Activated CD4-positive, alpha-beta T cell treated with anti-CD3 and anti-CD28 coated beads for 24 hours (primary cell): Measurements from ENCODE around the gene BORCS5.
"Not testable (repeated sequence)": the region's sequence is repeated elsewhere in the genome, so short reads cannot be mapped to it uniquely, and the experiment has no call there.

ENCODE experiments used
- DNase-seq, 2 donors: peaks; one replicate each; pipeline ENCODE4 v3.0.0-alpha.2; 2020; ENCODE audit warnings: low read depth in 2 of 2

BORCS5 gene

DNA sequence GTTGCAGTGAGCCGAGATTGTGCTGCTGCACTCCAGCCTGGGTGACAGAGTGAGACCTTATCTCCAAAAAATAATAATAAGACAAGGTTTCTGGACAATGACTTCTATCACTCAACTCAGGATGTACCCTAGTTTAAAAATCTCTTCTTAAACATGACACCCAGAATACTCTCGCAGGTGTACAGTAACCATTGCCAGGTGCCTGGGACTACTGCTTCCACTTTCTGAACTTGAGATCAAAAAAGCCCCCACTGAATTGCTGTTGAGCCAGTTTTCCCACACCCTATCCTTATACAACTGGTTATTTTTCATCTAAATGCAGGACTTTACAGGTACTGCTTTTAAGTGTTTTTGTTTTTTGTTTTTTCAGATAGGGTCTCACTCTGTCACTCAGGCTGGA, 36.3 kb downstream of the BORCS5 start:
- no peak for DNase-seq

DNA sequence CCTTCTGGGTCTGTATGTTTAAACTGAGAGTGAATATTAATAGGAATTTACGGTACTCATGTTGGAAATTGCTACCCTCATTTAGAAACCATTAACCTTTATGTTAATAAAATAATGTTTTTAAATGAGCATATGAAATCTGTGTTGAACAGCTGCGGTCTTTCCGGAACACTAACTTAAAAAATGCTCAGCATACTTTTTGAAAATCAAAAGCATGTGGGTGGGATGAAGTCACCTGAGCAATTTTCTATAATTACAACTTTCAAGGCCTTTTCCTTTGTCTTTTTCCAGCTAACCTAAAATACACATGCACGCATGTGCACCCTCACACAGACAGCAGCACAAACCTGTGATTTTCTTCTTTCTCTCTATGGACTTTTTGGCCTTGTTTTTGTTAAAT, 39.8 kb downstream of the BORCS5 start:
- no peak for DNase-seq

DNA sequence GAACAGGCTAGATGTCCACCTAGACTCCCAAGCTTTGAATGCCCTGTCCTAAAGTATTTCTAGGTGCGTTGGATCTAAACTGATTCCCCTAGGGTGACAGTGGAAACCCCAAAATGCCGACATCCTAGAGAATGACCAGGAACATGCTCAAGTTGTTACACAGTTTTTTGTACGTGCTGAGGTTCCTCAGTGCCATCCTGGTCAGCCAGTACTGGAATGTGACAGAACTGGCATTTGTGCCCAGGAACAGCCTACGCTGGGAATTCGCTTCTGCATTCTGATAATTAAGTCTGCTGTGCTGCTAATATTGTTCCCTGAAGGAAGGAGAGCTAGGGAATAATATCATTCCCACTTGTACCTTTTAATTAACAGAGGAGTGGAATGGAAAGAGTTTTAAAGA, 40.3 kb downstream of the BORCS5 start:
- no peak for DNase-seq

DNA sequence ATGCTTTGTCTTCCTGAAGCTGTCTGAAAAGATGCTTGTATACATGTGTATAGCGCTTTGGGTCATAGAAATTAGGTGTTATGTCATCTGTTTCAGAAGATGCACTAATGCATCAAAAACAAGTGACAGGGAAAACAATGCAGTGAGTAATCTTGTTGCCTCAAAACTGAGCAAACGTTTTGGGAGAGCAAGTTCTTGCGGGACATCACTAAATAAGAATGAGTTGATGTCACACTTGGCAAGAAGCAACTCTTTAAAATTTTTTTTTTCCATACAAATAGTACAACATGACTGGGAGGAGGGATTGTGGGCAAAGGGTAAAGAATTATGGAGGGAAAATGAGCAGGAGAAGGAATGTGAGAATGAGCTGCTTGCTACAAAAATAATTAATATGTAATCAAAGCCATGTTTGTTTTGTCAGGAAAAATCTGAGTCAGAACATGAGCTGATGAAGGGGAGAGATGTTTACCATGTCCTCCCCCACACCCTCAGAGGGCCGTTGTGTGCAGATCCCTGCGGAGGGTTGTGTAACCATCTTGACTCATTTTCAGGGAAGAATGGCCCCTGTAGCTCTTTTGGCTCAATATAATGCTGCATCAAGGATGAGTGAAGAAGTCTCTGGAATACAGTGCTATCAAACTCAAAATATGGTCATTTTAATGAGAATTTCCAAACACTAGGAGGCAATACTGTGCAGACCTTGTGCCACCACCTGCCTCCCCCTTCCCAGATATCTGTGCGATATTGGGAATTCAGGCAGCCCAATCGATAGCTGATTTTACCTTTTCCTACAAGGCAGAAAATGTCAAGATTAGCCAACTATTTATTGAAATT, 41.4 kb downstream of the BORCS5 start:
- DNase-seq = no peak

DNA sequence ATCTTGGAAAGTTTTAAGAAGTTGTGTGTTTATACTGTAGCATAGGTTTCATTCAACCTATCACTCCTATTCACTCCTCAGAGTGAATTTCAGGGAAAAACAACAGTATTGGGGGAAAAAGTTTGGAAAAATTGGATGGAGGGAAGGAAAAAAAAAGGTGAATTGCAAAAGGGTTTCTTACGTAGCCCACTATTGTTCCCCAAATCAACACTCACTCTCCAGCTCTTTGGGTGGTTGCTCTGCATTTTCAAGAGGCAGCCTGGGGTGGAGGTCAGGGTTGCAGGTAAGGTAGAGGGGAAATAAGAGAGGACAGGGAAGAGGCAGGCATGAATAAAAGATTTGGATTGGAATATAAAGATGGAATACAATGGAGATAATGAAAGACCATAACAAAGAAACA, 42.3 kb downstream of the BORCS5 start:
- DNase-seq = no peak

DNA sequence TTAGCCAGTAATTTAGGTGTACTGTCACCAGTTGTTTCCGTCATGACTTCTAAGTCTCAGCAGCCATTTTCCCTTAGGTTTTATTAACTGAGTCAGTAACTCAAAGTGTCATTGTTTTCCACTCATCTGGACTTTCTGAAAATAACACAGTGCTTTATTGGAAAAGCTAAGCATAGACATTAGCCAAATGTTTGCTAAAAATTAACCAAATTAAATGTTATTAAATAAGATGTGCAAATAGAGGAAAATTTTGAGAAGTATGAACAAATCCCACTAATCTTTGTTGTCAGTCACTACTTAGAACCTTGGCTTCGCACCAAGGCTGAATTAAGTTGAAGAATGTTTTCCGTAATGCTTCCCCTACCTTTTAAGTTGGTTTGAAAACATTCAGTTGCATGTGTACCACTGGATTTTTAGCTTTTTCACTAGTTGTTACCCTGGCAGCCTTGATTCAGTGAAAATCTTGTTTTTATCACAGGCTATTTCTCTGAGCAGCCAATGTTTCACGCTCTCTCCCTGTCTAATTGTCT, 43.0 kb downstream of the BORCS5 start:
- DNase-seq = no peak

DNA sequence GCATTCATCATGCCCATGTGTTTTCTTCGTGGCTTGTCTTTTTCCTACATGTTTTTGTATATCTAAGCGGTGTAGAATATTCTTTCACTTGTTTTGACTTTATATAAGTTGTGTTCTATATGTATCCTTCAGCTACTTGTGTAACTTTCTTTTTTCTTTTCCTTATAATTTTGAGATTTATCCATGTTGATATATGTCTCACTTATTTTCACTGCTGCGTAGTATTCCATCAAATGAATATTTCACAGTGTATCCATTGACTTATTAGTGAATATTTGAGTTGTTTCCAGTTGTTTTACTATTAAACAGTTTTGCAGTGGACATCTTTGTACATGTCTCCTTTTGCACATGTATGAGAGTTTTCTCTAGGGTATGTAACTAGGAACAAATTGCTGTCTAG, 43.9 kb downstream of the BORCS5 start:
- DNase-seq = no peak

DNA sequence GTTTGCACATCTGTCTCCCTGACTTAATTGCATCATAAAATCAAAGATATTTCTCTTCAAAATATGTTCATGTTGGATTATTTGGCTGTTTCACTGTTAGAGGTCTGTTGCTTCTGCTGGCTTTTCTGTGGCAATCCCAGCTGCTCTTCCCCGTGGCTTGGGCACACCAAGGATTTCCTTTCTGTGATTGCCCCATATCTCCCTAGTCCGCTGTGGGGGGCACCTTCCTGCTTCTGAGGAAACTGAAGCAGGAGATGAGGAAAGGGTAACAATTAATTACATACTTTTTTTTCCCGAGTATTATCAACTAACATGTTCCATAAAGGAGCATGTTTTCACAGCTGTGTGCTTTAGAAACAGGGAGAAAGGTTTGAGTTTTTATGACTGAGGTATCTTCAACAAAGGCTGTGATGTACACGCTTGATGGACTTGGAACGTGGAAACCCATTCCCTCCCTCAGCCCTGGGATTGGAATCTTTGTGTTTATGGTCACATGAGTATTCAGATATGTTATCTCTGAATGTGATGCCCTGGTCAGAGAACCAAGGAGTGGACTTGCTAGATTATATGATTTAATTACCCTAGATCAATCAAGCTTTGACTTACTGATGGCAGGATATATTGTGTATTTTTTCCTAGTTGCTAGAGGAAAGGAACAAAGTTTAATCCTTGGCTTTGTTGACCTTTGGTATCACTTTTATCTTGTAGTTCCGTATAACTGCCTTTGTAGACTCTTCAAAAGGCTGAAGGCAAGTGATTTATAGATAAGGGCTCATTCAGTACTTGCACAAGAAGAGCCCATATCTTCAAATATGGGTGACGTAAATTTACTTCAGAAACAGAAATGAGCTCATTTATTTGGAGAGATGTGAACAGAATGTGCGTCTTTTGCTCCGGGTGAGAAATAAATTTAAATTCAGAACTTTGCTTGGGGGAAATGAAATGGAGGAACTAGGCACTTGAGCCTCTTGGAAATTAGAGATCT, 46.7 kb downstream of the BORCS5 start:
- DNase-seq = no peak

DNA sequence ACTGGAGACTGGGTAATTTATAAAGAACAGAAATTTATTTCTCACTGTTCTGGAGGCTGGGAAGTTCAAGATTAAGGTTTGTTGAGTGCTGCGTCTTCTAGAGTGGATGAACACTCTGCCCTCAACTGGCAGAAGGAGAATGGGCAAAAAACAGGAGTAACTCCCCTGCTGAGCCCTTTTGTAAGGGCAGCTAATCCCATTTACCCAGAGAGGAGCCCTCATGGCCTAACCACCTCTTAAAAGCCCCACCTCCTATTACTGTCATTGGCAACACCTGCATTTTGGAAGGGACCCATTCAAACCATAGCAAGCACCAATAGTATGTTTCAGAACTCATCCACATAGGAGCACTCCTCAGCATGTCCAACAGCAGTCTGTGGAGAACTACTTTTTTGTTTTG, 47.4 kb downstream of the BORCS5 start:
- DNase-seq = no peak

DNA sequence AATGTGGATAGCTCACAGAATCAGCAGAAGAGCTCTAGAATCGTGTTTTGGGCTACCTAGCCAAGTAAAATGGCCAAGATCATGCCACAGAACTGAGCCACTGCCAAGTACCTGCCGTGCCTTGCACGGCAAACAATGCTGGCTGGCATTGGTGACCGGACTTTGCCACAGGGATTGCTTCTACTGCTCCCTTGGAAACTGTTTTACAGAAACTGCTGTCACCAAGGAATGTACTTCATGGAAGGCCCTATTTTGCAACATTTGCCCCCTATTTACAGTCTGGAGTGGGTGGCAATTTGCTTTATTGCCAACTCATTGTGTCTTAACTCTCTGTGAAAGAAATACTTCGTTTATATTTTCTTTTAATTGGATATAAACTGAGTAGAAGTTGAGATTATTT, 49.0 kb downstream of the BORCS5 start:
- no peak for DNase-seq

DNA sequence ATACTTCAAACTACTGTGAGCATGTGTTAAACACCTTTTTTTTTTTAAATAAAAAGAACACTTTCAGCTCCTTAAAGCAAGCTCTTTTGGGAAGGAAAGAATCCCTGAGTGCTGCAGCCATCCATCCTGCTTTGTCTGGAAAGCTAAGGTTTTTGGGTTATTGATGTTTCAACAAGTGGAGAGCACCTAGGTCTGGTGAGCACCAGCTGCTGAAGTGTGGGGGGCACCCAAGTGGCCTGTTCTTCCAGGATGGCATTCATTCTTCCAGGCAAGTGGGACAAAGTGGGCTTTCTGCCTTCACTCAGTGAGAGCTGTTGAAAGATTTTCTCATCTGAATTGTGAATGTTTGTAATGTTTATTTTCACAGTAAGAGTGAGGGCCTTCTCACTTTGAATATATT, 49.9 kb downstream of the BORCS5 start:
- no peak for DNase-seq

DNA sequence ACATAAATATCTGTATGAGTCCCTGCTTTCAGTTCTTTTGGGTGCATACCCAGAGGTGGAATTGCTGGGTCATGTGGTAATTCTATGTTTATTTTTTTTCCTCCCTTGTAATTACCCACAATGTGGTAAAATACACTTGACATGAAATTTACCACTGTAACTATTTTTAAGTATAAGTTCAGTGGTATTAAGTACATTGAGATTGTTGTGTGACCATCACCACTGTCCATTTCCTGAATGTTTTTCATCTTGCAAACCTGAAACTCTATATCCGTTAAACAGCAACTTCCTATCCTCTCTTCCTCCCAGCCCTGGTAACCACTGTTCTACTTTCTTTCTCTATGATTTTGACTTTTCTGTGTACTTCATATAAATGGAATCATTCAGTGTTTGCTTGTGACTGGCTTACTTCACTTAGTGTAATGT, 51.4 kb downstream of the BORCS5 start:
- no peak for DNase-seq

DNA sequence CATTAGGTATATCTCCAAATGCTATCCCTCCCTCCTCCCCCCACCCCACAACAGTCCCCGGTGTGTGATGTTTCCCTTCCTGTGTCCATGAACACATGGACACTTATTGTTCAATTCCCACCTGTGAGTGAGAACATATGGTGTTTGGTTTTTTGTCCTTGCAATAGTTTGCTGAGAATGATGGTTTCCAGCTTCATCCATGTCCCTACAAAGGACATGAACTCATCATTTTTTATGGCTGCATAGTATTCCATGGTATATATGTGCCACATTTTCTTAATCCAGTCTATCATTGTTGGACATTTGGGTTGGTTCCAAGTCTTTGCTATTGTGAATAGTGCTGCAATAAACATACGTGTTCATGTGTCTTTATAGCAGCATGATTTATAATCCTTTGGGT, 52.5 kb downstream of the BORCS5 start:
- DNase-seq = not testable (repeated sequence)

DNA sequence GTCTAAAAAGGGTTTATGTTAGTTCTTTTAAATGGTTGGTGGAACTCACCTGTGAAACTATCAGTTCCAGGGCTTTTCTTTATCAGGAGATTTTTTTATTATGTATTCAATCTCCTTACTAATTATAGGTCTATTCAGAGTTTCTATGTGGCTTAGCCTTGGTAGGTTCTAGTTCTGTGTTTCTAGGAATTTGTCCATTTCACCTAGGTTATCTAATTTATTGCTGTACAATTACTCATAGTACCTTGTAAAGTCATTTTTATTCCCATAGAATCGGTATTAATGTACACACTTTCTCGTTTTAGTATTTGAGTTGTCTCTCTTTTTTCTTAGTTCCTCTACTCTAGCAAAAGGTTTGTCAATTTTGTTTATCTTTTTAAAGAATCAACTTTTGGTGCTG, 59.0 kb downstream of the BORCS5 start:
- no peak for DNase-seq

DNA sequence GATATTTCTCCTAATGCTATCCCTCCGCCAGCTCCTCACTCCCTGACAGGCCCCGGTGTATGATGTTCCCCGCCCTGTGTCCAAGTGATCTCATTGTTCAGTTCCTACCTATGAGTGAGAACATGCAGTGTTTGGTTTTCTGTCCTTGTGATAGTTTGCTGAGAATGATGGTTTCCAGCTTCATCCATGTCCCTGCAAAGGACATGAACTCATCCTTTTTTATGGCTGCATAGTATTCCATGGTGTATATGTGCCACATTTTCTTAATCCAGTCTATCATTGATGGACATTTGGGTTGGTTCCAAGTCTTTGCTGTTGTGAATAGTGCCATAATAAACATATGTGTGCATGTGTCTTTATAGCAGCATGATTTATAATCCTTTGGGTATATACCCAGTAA, 62.3 kb downstream of the BORCS5 start:
- DNase-seq = not testable (repeated sequence)

DNA sequence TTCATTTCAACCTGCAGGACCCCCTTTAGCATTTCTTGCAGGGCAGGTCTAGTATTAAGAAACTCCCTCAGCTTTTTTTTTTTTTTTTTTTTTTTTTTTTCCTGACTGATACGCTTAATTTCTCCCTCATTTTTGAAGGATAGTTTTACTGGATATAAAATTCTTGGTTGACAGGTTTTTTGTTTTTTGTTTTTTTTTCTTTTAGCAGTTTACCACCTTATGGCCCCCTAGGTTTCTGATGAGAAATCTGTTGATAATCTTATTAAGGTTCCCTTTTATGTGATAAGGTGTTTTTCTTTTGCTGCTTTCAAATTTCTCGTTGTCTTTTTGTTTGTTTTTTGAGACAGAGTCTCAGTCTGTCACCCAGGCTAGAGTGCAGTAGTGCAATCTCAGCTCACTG, 66.5 kb downstream of the BORCS5 start:
- no peak for DNase-seq

DNA sequence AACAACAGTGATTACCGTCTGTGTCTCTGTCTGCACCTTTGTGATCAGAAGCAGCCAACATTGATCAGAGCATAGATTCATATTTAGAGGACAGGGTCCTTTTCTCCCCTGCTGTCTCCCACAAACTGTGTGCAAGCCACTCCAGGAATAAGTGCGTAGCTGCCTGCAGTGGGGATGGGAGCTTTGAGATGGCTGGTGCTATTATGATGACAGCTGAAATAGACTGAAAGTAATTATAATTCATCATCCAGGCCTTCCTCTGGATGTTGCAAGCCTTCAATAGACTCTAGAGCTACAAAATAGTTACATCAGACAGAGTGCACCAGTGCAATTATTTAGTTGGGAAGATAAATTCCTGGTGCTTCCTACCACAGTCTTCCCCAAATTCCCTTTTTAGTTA, 68.1 kb downstream of the BORCS5 start:
- DNase-seq = no peak

DNA sequence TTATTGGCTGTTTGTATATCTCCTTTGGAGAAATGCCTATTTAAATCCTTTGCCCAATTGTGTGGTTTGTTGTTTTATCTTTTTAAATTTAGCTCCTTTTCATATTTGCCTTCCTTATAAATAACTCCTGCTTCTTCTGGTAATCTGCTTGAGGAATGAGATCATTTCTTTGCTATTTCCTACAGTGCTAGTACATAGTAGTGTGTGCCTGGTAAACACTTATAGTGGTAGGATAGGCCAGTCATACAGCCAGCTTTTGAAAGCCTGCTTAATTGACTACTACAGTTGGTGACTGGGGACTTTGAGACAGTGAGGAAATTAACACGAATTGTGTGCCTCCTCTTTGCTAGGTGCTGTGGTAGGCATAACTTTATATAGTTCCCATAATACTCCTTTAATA, 68.7 kb downstream of the BORCS5 start:
- DNase-seq = no peak

DNA sequence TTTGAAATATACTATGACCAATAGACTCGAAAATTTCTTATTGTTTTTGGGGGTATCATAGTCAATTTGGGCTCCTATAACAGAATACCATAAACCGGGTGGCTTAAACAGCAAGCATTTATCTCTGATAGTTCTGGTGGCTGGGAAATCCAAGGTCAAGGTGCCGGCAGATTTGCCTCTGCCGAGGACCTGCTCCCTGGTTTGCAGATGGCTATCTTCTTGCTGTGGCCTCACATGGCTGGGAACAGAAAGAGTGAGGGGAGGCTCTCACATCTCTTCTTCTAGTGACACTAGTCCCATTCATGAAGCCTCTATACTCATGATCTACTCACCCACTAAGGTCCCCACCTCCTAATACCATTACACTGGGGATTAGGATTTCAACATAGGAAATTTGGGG, 70.7 kb downstream of the BORCS5 start:
- no peak for DNase-seq

DNA sequence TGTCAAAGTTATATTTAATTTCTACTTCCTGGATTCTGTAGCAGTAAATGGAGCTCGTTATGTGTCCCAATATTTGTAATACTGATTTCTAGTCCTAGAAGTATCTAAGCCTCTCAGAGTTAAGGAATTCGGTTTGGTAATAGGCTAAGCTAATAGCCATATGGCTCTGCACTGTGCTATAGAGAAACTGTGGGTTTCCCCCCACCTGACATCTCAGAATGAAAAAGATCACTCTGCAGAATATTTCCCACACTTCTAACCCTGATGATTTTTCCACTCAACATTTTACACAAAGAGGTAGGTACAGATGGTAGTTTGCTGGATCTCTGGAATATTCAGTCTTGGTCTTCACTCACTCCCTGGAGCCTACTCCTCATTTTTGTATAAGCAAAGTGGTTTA, 71.2 kb downstream of the BORCS5 start:
- DNase-seq = no peak

DNA sequence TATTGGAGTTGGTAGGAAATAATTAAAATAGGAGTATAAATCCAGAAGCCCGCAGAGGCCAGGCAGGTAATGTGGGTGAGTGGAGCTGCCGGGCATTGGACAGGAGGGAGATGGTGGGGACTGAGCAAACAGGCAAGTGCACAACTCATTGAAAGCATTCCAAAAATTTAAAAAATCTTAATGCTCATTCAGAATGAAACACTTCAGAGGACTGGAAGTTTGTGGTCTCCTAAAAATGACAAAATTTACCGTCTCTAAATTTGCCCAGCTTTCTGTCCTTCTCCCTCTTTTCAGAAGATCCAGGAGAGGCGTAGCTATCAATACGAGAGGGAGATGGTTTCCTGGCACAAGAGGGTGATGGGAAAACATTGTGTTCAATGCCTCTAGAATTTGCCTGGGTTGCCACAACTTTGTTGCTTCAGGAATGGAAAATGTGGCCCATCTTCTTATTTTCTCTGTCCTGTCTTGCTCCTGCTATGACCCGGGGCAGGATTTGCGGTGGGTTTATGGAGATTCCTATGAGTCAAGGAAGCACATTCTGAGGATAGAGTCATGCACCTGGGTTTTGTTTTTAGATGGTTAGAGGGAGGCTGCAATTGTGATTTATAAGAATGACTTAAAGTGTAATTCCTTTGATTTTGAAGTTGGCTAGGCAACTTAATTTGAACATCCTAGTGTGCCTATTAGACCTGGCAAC, 72.2 kb downstream of the BORCS5 start:
- no peak for DNase-seq

DNA sequence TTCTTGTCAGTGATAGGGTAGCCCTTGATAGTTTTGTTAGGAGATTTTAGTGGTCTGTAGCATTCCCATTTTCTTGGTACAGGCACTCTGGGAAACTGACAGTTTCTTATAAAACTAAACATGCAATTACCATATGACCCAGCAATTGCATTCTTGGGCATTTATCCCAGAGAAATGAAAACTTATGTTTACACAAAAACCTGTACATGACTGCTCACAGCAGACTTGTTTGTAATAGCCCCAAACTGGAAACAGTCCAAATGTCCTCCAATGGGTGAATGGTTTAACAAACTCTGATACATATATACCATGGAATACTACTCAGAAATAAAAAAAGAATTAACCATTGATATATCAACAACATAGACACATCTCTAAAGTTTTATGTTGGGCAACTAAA, 75.5 kb downstream of the BORCS5 start:
- DNase-seq = no peak
